Midbrain (tissue), 1 donor: ENCODE measurements around the gene WASHC2A.
"Not testable (repeated sequence)": the region's sequence is repeated elsewhere in the genome, so short reads cannot be mapped to it uniquely, and the experiment has no call there.

ENCODE experiments used
- DNase-seq: peaks from one replicate; lab custom pipeline; 2025; lab: John Stamatoyannopoulos, UW

Gene WASHC2A

GRCh38 chr10:50061548-50061947 lies 6.2 kb upstream of the WASHC2A start:
- DNase-seq = not testable (repeated sequence)

- DNase-seq = no peak
These were observed 4.7 kb upstream of the WASHC2A start for GRCh38 chr10:50063100-50063499.

- DNase-seq = not testable (repeated sequence)
These were observed 552 bp downstream of the WASHC2A start for GRCh38 chr10:50068352-50068659.

GRCh38 chr10:50075139-50075538 lies 7.4 kb downstream of the WASHC2A start:
- DNase-seq = not testable (repeated sequence)

GRCh38 chr10:50075544-50075943 lies 7.8 kb downstream of the WASHC2A start:
- not testable (repeated sequence) for DNase-seq

- not testable (repeated sequence) for DNase-seq
These were observed 23.6 kb downstream of the WASHC2A start for GRCh38 chr10:50091304-50091703.

GRCh38 chr10:50092928-50093327 lies 25.2 kb downstream of the WASHC2A start:
- DNase-seq = not testable (repeated sequence)

GRCh38 chr10:50094630-50095029 lies 26.9 kb downstream of the WASHC2A start:
- not testable (repeated sequence) for DNase-seq

GRCh38 chr10:50095402-50095801 lies 27.6 kb downstream of the WASHC2A start:
- not testable (repeated sequence) for DNase-seq

- not testable (repeated sequence) for DNase-seq
These were observed 29.0 kb downstream of the WASHC2A start for GRCh38 chr10:50096722-50097121.

GRCh38 chr10:50098645-50099044 lies 30.9 kb downstream of the WASHC2A start:
- not testable (repeated sequence) for DNase-seq

GRCh38 chr10:50101139-50101582 lies 33.4 kb downstream of the WASHC2A start:
- DNase-seq = not testable (repeated sequence)

- DNase-seq = not testable (repeated sequence)
These were observed 34.0 kb downstream of the WASHC2A start for GRCh38 chr10:50101747-50102146.

- not testable (repeated sequence) for DNase-seq
These were observed 34.5 kb downstream of the WASHC2A start for GRCh38 chr10:50102267-50102666.

GRCh38 chr10:50108999-50109698 lies 41.4 kb downstream of the WASHC2A start:
- not testable (repeated sequence) for DNase-seq

- DNase-seq = not testable (repeated sequence)
These were observed 44.8 kb downstream of the WASHC2A start for GRCh38 chr10:50112419-50113112.

GRCh38 chr10:50126765-50127164 lies 59.0 kb downstream of the WASHC2A start:
- DNase-seq = not testable (repeated sequence)

- DNase-seq = not testable (repeated sequence)
These were observed 60.1 kb downstream of the WASHC2A start for GRCh38 chr10:50127770-50128292.

- DNase-seq = not testable (repeated sequence)
These were observed 63.7 kb downstream of the WASHC2A start for GRCh38 chr10:50131245-50131965.

- DNase-seq = not testable (repeated sequence)
These were observed 64.6 kb downstream of the WASHC2A start for GRCh38 chr10:50132322-50132721.

GRCh38 chr10:50132841-50133240 lies 65.1 kb downstream of the WASHC2A start:
- DNase-seq = not testable (repeated sequence)

GRCh38 chr10:50143512-50144174 lies 75.9 kb downstream of the WASHC2A start:
- not testable (repeated sequence) for DNase-seq
